HUES48 (cell line): ENCODE data around the gene SUPT20H.

Source experiments
- H3K27ac ChIP-seq: one replicate; pipeline ENCODE4 v1.7.0; 2013; ENCODE audit warnings: low read depth, low read length, inconsistent platforms
- H3K27me3 ChIP-seq: 2 replicates; pipeline ENCODE4 v1.6.1; 2013; ENCODE audit warnings: mild to moderate bottlenecking, low read length; ENCODE audit not compliant: control insufficient read depth, insufficient read depth
- H3K36me3 ChIP-seq: 2 replicates; pipeline ENCODE4 v1.6.1; 2013; ENCODE audit warnings: low read length; ENCODE audit not compliant: control insufficient read depth, insufficient read depth
- H3K4me1 ChIP-seq: 2 replicates; pipeline ENCODE4 v1.6.1; 2013; ENCODE audit warnings: mild to moderate bottlenecking, low read length; ENCODE audit not compliant: control insufficient read depth, insufficient read depth
- H3K4me3 ChIP-seq: 2 replicates; pipeline ENCODE4 v1.5.1; 2013; ENCODE audit warnings: mild to moderate bottlenecking, low read depth, low read length
- H3K9ac ChIP-seq: 2 replicates; pipeline ENCODE4 v1.6.1; 2013; ENCODE audit warnings: mild to moderate bottlenecking, low read depth, low read length, moderate library complexity
- H3K9me3 ChIP-seq: 2 replicates; pipeline ENCODE4 v1.6.1; 2013; ENCODE audit warnings: low read length; ENCODE audit not compliant: control insufficient read depth, insufficient read depth

Gene SUPT20H

DNA sequence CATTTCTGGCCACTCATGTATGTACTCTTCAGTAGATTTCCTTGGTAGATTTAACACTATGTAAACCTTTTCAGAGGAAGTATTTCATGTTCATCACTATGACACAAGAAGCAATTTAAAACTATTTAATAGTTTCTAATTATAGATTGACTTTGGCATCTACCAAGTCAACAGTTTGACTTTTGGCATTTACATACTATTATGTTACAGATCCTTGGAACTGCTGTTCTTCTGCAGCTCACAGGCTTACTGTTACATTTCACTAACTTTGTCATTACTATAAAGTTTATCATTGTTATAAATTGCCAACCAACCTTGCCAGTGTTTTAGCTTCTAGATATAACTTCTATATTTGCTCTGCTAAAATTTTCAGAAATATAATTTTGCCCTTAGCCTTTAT is 18.7 kb downstream of the SUPT20H start:
- H3K4me3 ChIP-seq: no peak overlapping the region
- peaks cover 99% of the 10 kb centered on the region for H3K36me3 ChIP-seq
- no peak overlapping the region for H3K27ac ChIP-seq
- H3K9ac ChIP-seq: no peak overlapping the region
- no peaks in the 10 kb centered on the region; the same call in 1 of the 2 replicates for H3K9me3 ChIP-seq
- H3K27me3 ChIP-seq: no peaks in the 10 kb centered on the region
- no peaks in the 10 kb centered on the region for H3K4me1 ChIP-seq

DNA sequence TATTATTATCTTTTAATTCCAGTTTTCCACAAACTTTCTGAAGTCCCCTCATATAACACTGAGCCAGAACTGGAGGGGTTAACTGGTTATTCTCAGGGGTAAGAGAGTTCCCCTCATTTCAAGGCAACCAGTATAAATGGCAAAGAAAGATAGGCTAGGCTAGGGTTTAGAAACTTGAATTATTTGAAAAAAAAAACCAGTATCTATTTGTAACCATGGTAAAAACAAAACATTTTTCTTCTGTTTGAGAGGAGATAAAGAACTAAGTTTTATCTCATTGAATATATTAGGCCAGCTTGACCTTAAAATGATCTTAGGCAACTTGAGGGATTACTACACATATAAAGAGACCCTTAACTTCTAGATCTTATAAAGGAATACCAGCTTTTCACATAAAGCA is 19.6 kb downstream of the SUPT20H start:
- H3K4me3 ChIP-seq: no peak overlapping the region
- no peaks in the 10 kb centered on the region for H3K27me3 ChIP-seq
- H3K36me3 ChIP-seq: peaks cover 99% of the 10 kb centered on the region
- H3K27ac ChIP-seq: no peak overlapping the region
- H3K9ac ChIP-seq: no peak overlapping the region
- no peaks in the 10 kb centered on the region for H3K4me1 ChIP-seq
- H3K9me3 ChIP-seq: no peaks in the 10 kb centered on the region; the same call in 1 of the 2 replicates

DNA sequence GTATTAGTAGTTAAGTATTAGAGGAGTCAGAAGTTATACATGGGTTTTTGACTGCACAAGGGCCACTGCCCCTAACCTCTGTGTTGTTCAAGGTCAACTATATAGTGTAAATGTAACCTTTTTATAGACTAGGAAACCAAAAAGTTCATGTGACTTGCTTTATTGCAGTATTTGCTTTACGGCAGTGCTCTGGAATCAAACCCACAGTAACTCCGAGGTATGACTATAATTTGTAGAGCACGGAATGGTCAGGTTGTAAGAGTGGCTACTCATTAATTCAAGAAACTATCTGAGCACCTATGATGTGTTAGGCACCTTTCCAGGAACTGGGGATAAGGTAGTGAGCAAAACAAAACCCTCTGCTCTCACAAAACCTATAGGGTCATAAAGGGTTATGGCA is 22.2 kb downstream of the SUPT20H start:
- H3K4me1 ChIP-seq: no peaks in the 10 kb centered on the region
- H3K4me3 ChIP-seq: no peak overlapping the region
- no peaks in the 10 kb centered on the region; the same call in 1 of the 2 replicates for H3K9me3 ChIP-seq
- H3K36me3 ChIP-seq: peaks cover 99% of the 10 kb centered on the region
- no peak overlapping the region for H3K27ac ChIP-seq
- H3K9ac ChIP-seq: no peak overlapping the region
- H3K27me3 ChIP-seq: no peaks in the 10 kb centered on the region

DNA sequence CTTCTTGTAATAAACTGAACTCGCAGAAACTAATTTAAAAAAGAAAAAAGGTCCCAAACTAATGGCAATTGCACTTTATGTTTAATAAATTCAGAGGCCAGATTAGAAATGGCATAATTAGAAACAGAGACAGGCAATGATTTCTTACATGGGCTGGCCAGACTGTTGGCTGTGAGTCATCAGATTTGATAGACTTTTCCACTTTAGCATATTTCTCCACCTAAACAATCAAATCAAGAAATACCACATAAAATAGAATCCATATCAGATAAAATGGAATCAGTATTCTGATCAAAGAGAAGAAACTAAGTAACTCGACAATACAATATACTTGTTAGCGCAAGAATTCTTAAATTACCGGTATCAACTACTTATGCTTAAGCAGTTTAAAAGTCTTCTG is 29.9 kb downstream of the SUPT20H start:
- no peak overlapping the region for H3K4me3 ChIP-seq
- no peak overlapping the region for H3K27ac ChIP-seq
- H3K36me3 ChIP-seq: peaks cover 97% of the 10 kb centered on the region
- H3K9me3 ChIP-seq: no peaks in the 10 kb centered on the region
- no peaks in the 10 kb centered on the region for H3K4me1 ChIP-seq
- no peaks in the 10 kb centered on the region for H3K27me3 ChIP-seq
- no peak overlapping the region for H3K9ac ChIP-seq

- no peaks in the 10 kb centered on the region for H3K4me1 ChIP-seq
- H3K36me3 ChIP-seq: peaks cover 97% of the 10 kb centered on the region
- H3K4me3 ChIP-seq: no peak overlapping the region
- H3K9me3 ChIP-seq: no peaks in the 10 kb centered on the region
- no peak overlapping the region for H3K27ac ChIP-seq
- no peak overlapping the region for H3K9ac ChIP-seq
- H3K27me3 ChIP-seq: no peaks in the 10 kb centered on the region
These were observed 31.8 kb downstream of the SUPT20H start for GRCh38 chr13:37027639-37028038.

DNA sequence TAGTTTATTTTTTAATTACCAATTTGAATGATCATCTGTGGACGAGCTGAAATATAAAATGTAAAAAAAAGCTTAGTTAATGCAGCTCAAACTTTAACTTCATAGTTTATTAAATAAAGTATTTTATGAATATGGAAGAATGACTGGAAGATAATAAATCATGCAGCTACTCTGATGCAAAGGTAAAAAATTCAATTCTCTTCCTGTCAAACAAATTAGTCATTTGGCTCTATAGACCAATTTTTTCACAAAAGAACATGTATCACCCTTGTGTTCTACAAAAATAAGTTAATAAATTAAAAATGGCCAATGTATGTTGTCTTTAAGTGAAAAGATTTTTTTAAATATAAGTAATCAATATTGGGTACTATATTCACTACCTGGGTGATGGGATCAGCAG is 32.7 kb downstream of the SUPT20H start:
- Histone ChIP-seq H3K27ac (no peak overlapping the region), H3K27me3 (no peaks in the 10 kb centered on the region), H3K4me3 (no peak overlapping the region), H3K4me1 (no peaks in the 10 kb centered on the region), H3K9ac (no peak overlapping the region), H3K9me3 (no peaks in the 10 kb centered on the region), H3K36me3 (peaks cover 97% of the 10 kb centered on the region)

GRCh38 chr13:37023871-37024270 is 35.6 kb downstream of the SUPT20H start:
- Histone ChIP-seq H3K36me3 (peaks cover 100% of the 10 kb centered on the region), H3K27ac (no peak overlapping the region), H3K9me3 (no peaks in the 10 kb centered on the region), H3K4me1 (no peaks in the 10 kb centered on the region), H3K27me3 (no peaks in the 10 kb centered on the region), H3K9ac (no peak overlapping the region), H3K4me3 (no peak overlapping the region)

- H3K4me3 ChIP-seq: no peak overlapping the region
- no peaks in the 10 kb centered on the region for H3K27me3 ChIP-seq
- H3K4me1 ChIP-seq: no peaks in the 10 kb centered on the region
- no peaks in the 10 kb centered on the region for H3K9me3 ChIP-seq
- H3K9ac ChIP-seq: no peak overlapping the region
- H3K27ac ChIP-seq: no peak overlapping the region
- peaks cover 99% of the 10 kb centered on the region for H3K36me3 ChIP-seq
These were observed 44.9 kb downstream of the SUPT20H start for GRCh38 chr13:37014609-37015008.

DNA sequence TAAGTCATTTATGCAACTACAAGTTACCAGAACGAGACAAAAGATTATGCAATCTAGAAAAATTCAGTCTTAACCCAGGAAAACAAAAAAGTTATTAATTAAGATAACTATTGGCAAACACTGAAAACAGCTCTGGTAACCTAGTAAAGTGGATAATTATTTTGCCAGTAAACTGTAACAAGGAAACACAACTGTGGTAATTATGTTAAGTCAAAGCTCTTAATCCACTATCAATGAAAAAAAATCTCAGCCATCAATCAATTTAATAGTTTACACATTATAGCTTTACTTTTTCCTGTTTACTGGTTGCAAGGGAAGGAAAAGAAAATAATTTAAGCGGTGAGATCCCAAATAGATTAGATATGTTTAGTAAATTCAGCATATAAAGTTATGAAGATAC is 47.7 kb downstream of the SUPT20H start:
- Histone ChIP-seq H3K4me1 (peaks cover 6% of the 10 kb centered on the region), H3K4me3 (no peak overlapping the region), H3K9me3 (no peaks in the 10 kb centered on the region), H3K36me3 (peaks cover 100% of the 10 kb centered on the region), H3K9ac (no peak overlapping the region), H3K27me3 (no peaks in the 10 kb centered on the region), H3K27ac (no peak overlapping the region)

DNA sequence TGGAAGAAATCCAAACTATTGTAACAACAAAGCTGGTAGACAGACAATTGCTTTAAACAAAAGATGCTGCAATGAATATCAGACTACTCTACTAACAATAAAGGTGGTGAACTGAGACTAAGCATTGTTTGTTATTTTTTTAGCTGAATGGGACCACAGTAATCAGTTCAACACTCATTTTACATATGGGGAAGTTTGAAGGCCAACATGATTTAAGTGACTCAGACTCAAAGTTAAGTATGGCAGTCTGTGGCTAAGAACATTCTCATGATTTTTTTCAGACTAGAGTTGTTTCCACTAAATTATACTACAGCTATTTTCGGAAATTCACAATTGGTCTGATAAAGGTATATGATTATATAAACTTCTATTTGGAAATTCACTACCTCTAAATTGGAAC is 48.5 kb downstream of the SUPT20H start:
- no peak overlapping the region for H3K4me3 ChIP-seq
- H3K9me3 ChIP-seq: no peaks in the 10 kb centered on the region
- H3K4me1 ChIP-seq: peaks cover 6% of the 10 kb centered on the region
- no peak overlapping the region for H3K9ac ChIP-seq
- peaks cover 100% of the 10 kb centered on the region for H3K36me3 ChIP-seq
- no peak overlapping the region for H3K27ac ChIP-seq
- no peaks in the 10 kb centered on the region for H3K27me3 ChIP-seq

GRCh38 chr13:37010424-37010823 is 49.1 kb downstream of the SUPT20H start:
- Histone ChIP-seq H3K27me3 (no peaks in the 10 kb centered on the region), H3K27ac (peak overlapping the region; percentile 8), H3K9me3 (no peaks in the 10 kb centered on the region), H3K9ac (no peak overlapping the region), H3K4me3 (no peak overlapping the region), H3K36me3 (peaks cover 100% of the 10 kb centered on the region), H3K4me1 (peaks cover 6% of the 10 kb centered on the region)

DNA sequence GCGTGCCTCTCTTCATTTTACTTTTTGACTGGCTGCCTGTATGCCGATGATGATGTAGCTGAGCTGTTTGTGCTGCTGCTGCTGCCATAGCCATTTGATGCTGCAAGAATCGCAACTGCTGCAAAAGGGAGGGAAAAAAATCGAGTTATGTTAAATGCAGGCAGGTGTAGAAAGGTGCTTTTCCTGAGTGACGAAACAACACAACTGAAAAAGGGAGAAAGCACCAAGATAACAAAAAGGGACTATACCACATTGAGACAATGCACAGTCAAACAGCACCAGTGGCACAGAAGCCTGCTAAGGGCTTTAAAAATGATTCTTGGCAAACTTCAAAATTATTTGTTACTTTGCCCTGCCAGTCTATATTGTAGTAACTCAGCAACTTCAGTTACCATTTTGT is 49.8 kb downstream of the SUPT20H start:
- no peak overlapping the region for H3K9ac ChIP-seq
- peaks cover 100% of the 10 kb centered on the region for H3K36me3 ChIP-seq
- no peak overlapping the region for H3K4me3 ChIP-seq
- no peak overlapping the region for H3K27ac ChIP-seq
- no peaks in the 10 kb centered on the region for H3K27me3 ChIP-seq
- H3K4me1 ChIP-seq: peaks cover 6% of the 10 kb centered on the region
- H3K9me3 ChIP-seq: no peaks in the 10 kb centered on the region
